Measurements from ENCODE around the gene ZDHHC5.

Gene ZDHHC5

GRCh38 chr11:57667736-57668433 is at the start of gene ZDHHC5 (continued):
- TF ChIP-seq ELK4 (IDR thresholded peaks at IDR 0.05; ENCODE audit: borderline replicate concordance, low read depth, low read length) (no peak), ZNF274 (IDR thresholded peaks at IDR 0.05; ENCODE audit: low read length) (no peak), ZNF274 (tag by site-specific recombination; IDR thresholded peaks at IDR 0.05; ENCODE audit: borderline replicate concordance) (no peak), ZNF184 (tag by site-specific recombination; IDR thresholded peaks at IDR 0.05) (no peak), KLF8 (tag by site-specific recombination; IDR thresholded peaks at IDR 0.05) (no peak), ZNF19 (tag by site-specific recombination; IDR thresholded peaks at IDR 0.05; ENCODE audit: low read depth) (no peak), ZNF10 (tag by site-specific recombination; IDR thresholded peaks at IDR 0.05) (no peak), HOXA7 (CRISPR knock-in tag; IDR thresholded peaks at IDR 0.05; ENCODE audit: borderline replicate concordance) (no peak), ZNF747 (tag by site-specific recombination; IDR thresholded peaks at IDR 0.05) (no peak), ZNF324 (tag by site-specific recombination; IDR thresholded peaks at IDR 0.05) (no peak), ZNF580 (tag by site-specific recombination; IDR thresholded peaks at IDR 0.05) (0 out of 2 replicates have a peak, but pooled peaks have one; percentile 40), BCL11A (tag by site-specific recombination; IDR thresholded peaks at IDR 0.05; ENCODE audit: low read depth) (no peak), GFI1B (tag by site-specific recombination; IDR thresholded peaks at IDR 0.05) (no peak), ZNF433 (tag by site-specific recombination; IDR thresholded peaks at IDR 0.05; ENCODE audit: low read depth) (no peak), ZNF792 (tag by site-specific recombination; IDR thresholded peaks at IDR 0.05) (no peak), ZNF560 (tag by site-specific recombination; IDR thresholded peaks at IDR 0.05; ENCODE audit: borderline replicate concordance) (no peak), ZNF24 (tag by site-specific recombination; IDR thresholded peaks at IDR 0.05) (no peak), ZNF776 (tag by site-specific recombination; IDR thresholded peaks at IDR 0.05; ENCODE audit: borderline replicate concordance) (no peak), ZNF791 (tag by site-specific recombination; IDR thresholded peaks at IDR 0.05) (no peak), ZNF777 (tag by site-specific recombination; IDR thresholded peaks at IDR 0.05; ENCODE audit: borderline replicate concordance) (no peak), PRDM4 (tag by site-specific recombination; IDR thresholded peaks at IDR 0.05) (no peak), ZNF658 (tag by site-specific recombination; IDR thresholded peaks at IDR 0.05) (no peak), ZNF701 (tag by site-specific recombination; IDR thresholded peaks at IDR 0.05) (no peak), ZNF518A (tag by site-specific recombination; conservative IDR thresholded peaks at IDR 0.05; ENCODE audit: low read depth) (no peak), ZNF654 (tag by site-specific recombination; IDR thresholded peaks at IDR 0.05; ENCODE audit: low read depth) (no peak), ZNF473 (tag by site-specific recombination; IDR thresholded peaks at IDR 0.05) (no peak), ZNF146 (tag by site-specific recombination; IDR thresholded peaks at IDR 0.05) (no peak), ZBTB26 (tag by site-specific recombination; optimal IDR thresholded peaks at IDR 0.05) (peak; percentile 99), ZNF138 (tag by site-specific recombination; IDR thresholded peaks at IDR 0.05; ENCODE audit: borderline replicate concordance) (no peak), ZNF169 (tag by site-specific recombination; IDR thresholded peaks at IDR 0.05) (no peak), ZNF76 (tag by site-specific recombination; IDR thresholded peaks at IDR 0.05; ENCODE audit: borderline replicate concordance, low read depth) (peak; percentile 22; the same call in 1 of the 2 replicates), ZNF112 (tag by site-specific recombination; IDR thresholded peaks at IDR 0.05) (no peak)

Measured in HEK293 (cell line).